GM23248 (cell line): ENCODE measurements around the gene ARFGEF3.
"Not testable (repeated sequence)": the region's sequence is repeated elsewhere in the genome, so short reads cannot be mapped to it uniquely, and the experiment has no call there.

Source experiments
- EZH2 ChIP-seq: fragments of 200-600 bp; sonication (generic); IDR thresholded peaks from 2 replicates; pipeline ENCODE4 v1.6.1; 2018; ENCODE audit warnings: antibody characterized with exemption, mild to moderate bottlenecking; ENCODE audit not compliant: insufficient read depth, poor library complexity, severe bottlenecking
- EZH2phosphoT487 ChIP-seq: fragments of 200-600 bp; sonication (generic); IDR thresholded peaks from 2 replicates; pipeline ENCODE4 v1.6.1; 2018; ENCODE audit warnings: antibody characterized with exemption, moderate library complexity, mild to moderate bottlenecking, low read depth; ENCODE audit not compliant: insufficient read depth

GRCh38 chr6:138212530-138212929, 50.8 kb downstream of the ARFGEF3 start:
- TF ChIP-seq EZH2, EZH2phosphoT487: not testable (repeated sequence)
